K562 (cell line): ENCODE data around the gene SLC39A6. TPM values are rescaled to one million over a fixed set of nuclear protein-coding genes. Genes with fewer than 3 reads are reported as not detected.
A peak's percentile ranks its signal among the peaks of the same experiment; 100 is the strongest.

Source experiments
- BACH1 ChIP-seq: fragments of 200-800 bp; sonication (Bioruptor generic); IDR thresholded peaks from 2 replicates; pipeline ENCODE4 v1.6.1; 2016; ENCODE audit warnings: missing genetic modification characterization, missing compliant biosample characterization
- CEBPG ChIP-seq, 3 experiments: fragments of 200-800 bp in 1 of 3; sonication (Bioruptor generic) in 1 of 3; sonication (generic) in 1 of 3; formaldehyde crosslinking in 1 of 3; IDR thresholded peaks in 2 of 3; conservative IDR thresholded peaks in 1 of 3; 2 replicates each; pipeline versions ENCODE4 v1.6.1 to v1.8.0; 2016 to 2022; ENCODE audit warnings: missing compliant biosample characterization in 2 of 3, missing genetic modification characterization in 2 of 3, mild to moderate bottlenecking in 1 of 3, missing genetic modification reagents in 1 of 3
- CLOCK ChIP-seq: fragments of 250-450 bp; sonication (Bioruptor Pico); IDR thresholded peaks from 2 replicates; pipeline ENCODE4 v1.4.0; 2020; ENCODE audit warnings: mild to moderate bottlenecking, moderate library complexity, borderline replicate concordance
- EP400 ChIP-seq: fragments of 450-650 bp; IDR thresholded peaks from 2 replicates; pipeline ENCODE4 v1.6.1; 2017; ENCODE audit warnings: antibody characterized with exemption, mild to moderate bottlenecking, moderate library complexity
- ERF ChIP-seq: fragments of 450-650 bp; formaldehyde crosslinking; IDR thresholded peaks from 2 replicates; pipeline ENCODE4 v1.4.0; 2020; ENCODE audit warnings: mild to moderate bottlenecking, mixed read lengths
- GABPA ChIP-seq: fragments of 200-800 bp; sonication (Bioruptor generic); conservative IDR thresholded peaks from 2 replicates; pipeline ENCODE4 v1.6.1; 2016; ENCODE audit warnings: low read depth, missing genetic modification characterization, missing compliant biosample characterization
- GTF2F1 ChIP-seq: IDR thresholded peaks from 2 replicates; pipeline ENCODE4 v1.6.1; 2011; ENCODE audit warnings: low read depth, low read length, improper control_type of control experiment
- HBP1 ChIP-seq: fragments of 450-650 bp; formaldehyde crosslinking; IDR thresholded peaks from 2 replicates; pipeline ENCODE4 v1.4.0; 2022; ENCODE audit warnings: missing genetic modification characterization
- HMBOX1 ChIP-seq: sonication (generic); IDR thresholded peaks from 2 replicates; pipeline ENCODE4 v1.6.1; 2016
- HMG20B ChIP-seq: fragments of 250-450 bp; sonication (Bioruptor Pico); IDR thresholded peaks from 2 replicates; pipeline ENCODE4 v1.5.0; 2021; ENCODE audit warnings: mild to moderate bottlenecking
- HSF4 ChIP-seq: fragments of 250-450 bp; sonication (Bioruptor Pico); IDR thresholded peaks from 2 replicates; pipeline ENCODE4 v2.1.2; 2022; ENCODE audit warnings: mild to moderate bottlenecking, moderate library complexity, borderline replicate concordance
- KAT7 ChIP-seq: sonication (generic); formaldehyde crosslinking; IDR thresholded peaks from 2 replicates; pipeline ENCODE4 v1.8.0; 2022; ENCODE audit warnings: missing genetic modification reagents, mild to moderate bottlenecking, borderline replicate concordance
- MAFK ChIP-seq: IDR thresholded peaks from 2 replicates; pipeline ENCODE4 v1.6.1; 2011; ENCODE audit warnings: low read length, improper control_type of control experiment
- MAX ChIP-seq: sonication (generic); formaldehyde crosslinking; IDR thresholded peaks from 2 replicates; pipeline ENCODE4 v1.9.0; 2022; ENCODE audit warnings: mild to moderate bottlenecking, missing genetic modification reagents
- PHF21A ChIP-seq: fragments of 450-650 bp; IDR thresholded peaks from 2 replicates; pipeline ENCODE4 v1.6.1; 2017; ENCODE audit warnings: low read depth, borderline replicate concordance
- RBBP5 ChIP-seq: fragments of 200-600 bp; sonication (generic); IDR thresholded peaks from 2 replicates; pipeline ENCODE4 v1.6.1; 2012; ENCODE audit warnings: borderline replicate concordance, mild to moderate bottlenecking, low read length, control low read depth, inconsistent platforms; ENCODE audit not compliant: insufficient read depth, poor library complexity, severe bottlenecking
- SIN3B ChIP-seq: fragments of 450-650 bp; IDR thresholded peaks from 2 replicates; pipeline ENCODE4 v1.6.1; 2017; ENCODE audit warnings: low read depth, mild to moderate bottlenecking, moderate library complexity
- TAF7 ChIP-seq: fragments of 450-650 bp; IDR thresholded peaks from 2 replicates; pipeline ENCODE4 v1.6.1; 2016; ENCODE audit warnings: missing genetic modification characterization, missing compliant biosample characterization
- ZNF695 ChIP-seq: fragments of 450-650 bp; formaldehyde crosslinking; IDR thresholded peaks from 2 replicates; pipeline ENCODE4 v1.4.0; 2020; ENCODE audit warnings: mild to moderate bottlenecking, moderate library complexity
- polyA plus RNA-seq, 8 experiments: library from polyadenylated mRNA; depleted of rRNA in 4 of 8; stranded (reverse) in 5 of 8; unstranded in 3 of 8; fragments of >200 nt; fragmentation: Nextera tagmentation in 2 of 8; fragmentation: Illumina TruSeq in 1 of 8; extraction: Ambion mirVana in 2 of 8; extraction: Trizol in 1 of 8; gene quantifications; 2 replicates each; pipeline versions ENCODE4 v1.2.1 to v1.2.3, GENCODE V29; 2011 to 2014; ENCODE audit warnings: inconsistent platforms in 1 of 8, missing spikeins in 1 of 8
- total RNA-seq, 7 experiments: library from RNA; depleted of rRNA in 6 of 7; stranded (reverse); fragments of >200 nt in 6 of 7; fragmentation: Illumina TruSeq in 2 of 7; extraction: Trizol in 2 of 7; gene quantifications; 2 replicates each; pipeline versions ENCODE4 v1.2.1 to v1.2.3, GENCODE V29; 2011 to 2021; ENCODE audit warnings: low replicate concordance in 1 of 7

The SLC39A6 gene
- total and polyA plus RNA-seq, 9 of the 15 experiments (the other 6 are each of a cell fraction or from before 2014, with no cell fraction given), result 5.6 to 23.8 (median 17.4) TPM

- no peak for TF ChIP-seq HMG20B (CRISPR knock-in tag)
- TF ChIP-seq ZNF695 (CRISPR knock-in tag), result 0 out of 2 replicates have a peak, but pooled peaks have one; percentile 1
- TF ChIP-seq TAF7 (tag), result peak; percentile 5; the same call in 1 of the 2 replicates
- peak; percentile 73 for TF ChIP-seq HMBOX1
- no peak for TF ChIP-seq BACH1 (tag)
- peak; percentile 77 for TF ChIP-seq RBBP5
- 0 out of 2 replicates have a peak, but pooled peaks have one; percentile 1 for TF ChIP-seq MAFK
- no peak for TF ChIP-seq CLOCK (CRISPR knock-in tag)
- no peak for TF ChIP-seq CEBPG (CRISPR knock-in tag; IDR thresholded peaks at IDR 0.05)
- no peak for TF ChIP-seq CEBPG (tag; conservative IDR thresholded peaks at IDR 0.05 in 1 of 2, IDR thresholded peaks at IDR 0.05 in 1 of 2)
- no peak for TF ChIP-seq HSF4 (CRISPR knock-in tag)
- TF ChIP-seq SIN3B, result no peak; the same call in 1 of the 2 replicates
- TF ChIP-seq MAX, result 0 out of 2 replicates have a peak, but pooled peaks have one; percentile 36
- TF ChIP-seq GABPA, result peak; percentile 86
- TF ChIP-seq ERF (CRISPR knock-in tag), result no peak
- no peak for TF ChIP-seq PHF21A
- TF ChIP-seq GTF2F1, result peak; percentile 6; the same call in 1 of the 2 replicates
- TF ChIP-seq HBP1 (CRISPR knock-in tag), result no peak
- TF ChIP-seq KAT7, result 0 out of 2 replicates have a peak, but pooled peaks have one; percentile 5
- TF ChIP-seq EP400, result peak; percentile 11; the same call in 1 of the 2 replicates
- TF ChIP-seq, all 486 proteins: peak for 23
Measured at GRCh38 chr18:36130039-36130831, 1.1 kb upstream of the SLC39A6 start (continued).
